HepG2 (cell line): Measurements from ENCODE around the gene RNF208. TPM values are rescaled to one million over a fixed set of nuclear protein-coding genes. Genes with fewer than 3 reads are reported as not detected.
A peak's percentile ranks its signal among the peaks of the same experiment; 100 is the strongest.

Experiments used
- ATAC-seq: fragments of 200-7000 bp; cut with Tn5 transposase; 3 replicates; pipeline ENCODE4 v1.9.1; 2020; ENCODE audit warnings: mild to moderate bottlenecking, moderate library complexity
- BruUV-seq: library from RNA; stranded (reverse); fragments of 400-500 nt; replicated peaks from 2 replicates; lab custom pipeline; 2021; lab: Mats Ljungman, UMichigan
- CTCF ChIA-PET: fragments of 300-600 bp; formaldehyde crosslinking; extraction: SDS; loops from one replicate; lab custom pipeline; 2021; ENCODE audit warnings: low total read pairs, inconsistent platforms, low intra/inter-chr PET ratio; lab: Yijun Ruan, JAX
- POLR2A ChIA-PET: fragments of 350-600 bp; sonication (Branson Sonifier 250); formaldehyde crosslinking; loops from one replicate; lab custom pipeline; 2020; ENCODE audit warnings: antibody characterized with exemption, inconsistent platforms; lab: Yijun Ruan, JAX
- DNase-seq: peaks from one replicate; pipeline ENCODE4 v3.0.0-alpha.2; 2015; ENCODE audit warnings: low spot score
- FAIRE-seq: peaks from 3 replicates; lab custom pipeline; 2011; peaks lifted over from hg19 to GRCh38; lab: Jason Lieb, UNC
- H2AFZ ChIP-seq: one replicate; pipeline ENCODE4 v1.6.1; 2011; ENCODE audit warnings: low read length, inconsistent platforms
- H3K27ac ChIP-seq: fragments of 300-600 bp; 3 replicates; pipeline ENCODE4 v1.8.0; 2011; ENCODE audit warnings: mixed run types, mild to moderate bottlenecking, mixed read lengths, low read length, inconsistent platforms; ENCODE audit not compliant: insufficient read depth; ENCODE audit errors: extremely low read length
- H3K27me3 ChIP-seq, 2 experiments: fragments of 200-600 bp in 1 of 2; 2 replicates in 1 of 2; 3 replicates in 1 of 2; pipeline versions ENCODE4 v1.6.0 to v1.8.0; 2011; ENCODE audit warnings: low read length in 2 of 2, mild to moderate bottlenecking in 2 of 2, moderate library complexity in 2 of 2, inconsistent platforms in 1 of 2; ENCODE audit not compliant: insufficient read depth in 2 of 2, control insufficient read depth in 1 of 2
- H3K36me3 ChIP-seq, 2 experiments: fragments of 200-600 bp in 1 of 2; replicated peaks in 1 of 2; 2 replicates in 1 of 2; 3 replicates in 1 of 2; pipeline versions ENCODE4 v1.5.1 to v1.8.0; 2011; ENCODE audit warnings: low read length in 2 of 2, inconsistent platforms in 1 of 2; ENCODE audit not compliant: insufficient read depth in 2 of 2, control insufficient read depth in 1 of 2
- H3K4me1 ChIP-seq: 2 replicates; pipeline ENCODE4 v1.5.1; 2012; ENCODE audit warnings: low read length, inconsistent platforms; ENCODE audit not compliant: insufficient read depth
- H3K4me2 ChIP-seq: 2 replicates; pipeline ENCODE4 v1.6.0; 2011; ENCODE audit warnings: low read depth, low read length, inconsistent platforms
- H3K4me3 ChIP-seq, 3 experiments: fragments of 200-600 bp in 1 of 3; sonication (generic), shearing (Covaris generic) in 1 of 3; replicated peaks in 1 of 3; 2 replicates each; pipeline ENCODE4 v1.5.1; 2011 to 2016; ENCODE audit warnings: low read length in 3 of 3, inconsistent platforms in 2 of 3, low read depth in 2 of 3, mild to moderate bottlenecking in 2 of 3, control low read depth in 1 of 3, mixed read lengths in 1 of 3; ENCODE audit not compliant: insufficient read depth in 1 of 3
- H3K79me2 ChIP-seq: one replicate; pipeline ENCODE4 v1.6.1; 2011; ENCODE audit warnings: low read length, inconsistent platforms; ENCODE audit not compliant: insufficient read depth
- H3K9ac ChIP-seq: 2 replicates; pipeline ENCODE4 v1.6.0; 2011; ENCODE audit warnings: mild to moderate bottlenecking, low read depth, low read length, inconsistent platforms; ENCODE audit not compliant: insufficient read depth
- H3K9me3 ChIP-seq: 2 replicates; pipeline ENCODE4 v1.5.1; 2012; ENCODE audit warnings: mild to moderate bottlenecking, low read length
- H4K20me1 ChIP-seq: 2 replicates; pipeline ENCODE4 v1.6.0; 2011; ENCODE audit warnings: inconsistent platforms, mild to moderate bottlenecking, low read length, moderate library complexity; ENCODE audit not compliant: insufficient read depth
- AGO2 ChIP-seq: fragments of 200-400 bp; formaldehyde crosslinking; optimal IDR thresholded peaks from 2 replicates; pipeline ENCODE3; 2017; ENCODE audit warnings: mild to moderate bottlenecking, low read depth, low read length, moderate library complexity
- RBFOX2 ChIP-seq: fragments of 200-400 bp; formaldehyde crosslinking; IDR thresholded peaks from 2 replicates; pipeline ENCODE4 v1.6.1; 2017; ENCODE audit warnings: low read depth, mild to moderate bottlenecking, low read length
- ZBTB4 ChIP-seq: sonication (generic); formaldehyde crosslinking; IDR thresholded peaks from 2 replicates; pipeline ENCODE4 v1.4.0; 2020; ENCODE audit warnings: missing genetic modification reagents, mild to moderate bottlenecking, borderline replicate concordance
- ZNF792 ChIP-seq: IDR thresholded peaks from 2 replicates; pipeline ENCODE4 v1.6.1; 2016
- WGBS: methylation state at CpG from one replicate; pipeline ENCODE4 v1.1.6; 2017; ENCODE audit warnings: low lambda C conversion rate; 5-methylcytosine and 5-hydroxymethylcytosine counted together
- in situ Hi-C: cut with HindIII; loops from 2 replicates; pipeline ENCODE4 v1.10.0; 2017; ENCODE audit warnings: low pct_unique_long_range_greater_than_20kb; ENCODE audit not compliant: extremely low pct_ligation_motif_present
- intact Hi-C: fragments of 100-400 bp; cut with micrococcal nuclease; formaldehyde crosslinking; loops from one replicate; pipeline ENCODE4 v1.10.0; 2022; ENCODE audit not compliant: unreplicated experiment
- polyA plus RNA-seq, 8 experiments: library from polyadenylated mRNA; depleted of rRNA in 3 of 8; stranded (reverse) in 7 of 8; unstranded in 1 of 8; fragments of >200 nt; fragmentation: Illumina TruSeq in 4 of 8; extraction: Trizol in 4 of 8; gene quantifications; 2 replicates each; pipeline versions ENCODE4 v1.2.1 to v1.2.3, GENCODE V29; 2011 to 2016; ENCODE audit warnings: low read depth in 4 of 8, missing spikeins in 1 of 8, mixed read lengths in 1 of 8; ENCODE audit not compliant: insufficient read depth in 1 of 8
- total RNA-seq, 5 experiments: library from RNA; depleted of rRNA; stranded (reverse); fragments of >200 nt; fragmentation: Illumina TruSeq; extraction: Trizol; gene quantifications; 2 replicates each; pipeline ENCODE4 v1.2.3, GENCODE V29; 2016; ENCODE audit warnings: low read depth in 1 of 5

RNF208 gene
- total and polyA plus RNA-seq, 2 of the 13 experiments (the other 11 are each of a cell fraction or from before 2014, with no cell fraction given): 1.6 to 2.1 TPM

- Histone ChIP-seq H3K4me2 (no peak overlapping the region), H3K9me3 (no peaks in the 10 kb centered on the region), H3K9ac (no peak overlapping the region), H2AFZ (no peak overlapping the region), H3K27me3 (no peaks in the 10 kb centered on the region), H3K27ac (no peak overlapping the region), H3K79me2 (peaks cover 40% of the 10 kb centered on the region), H3K36me3 (peaks cover 9 to 14% of the 10 kb centered on the region in 2 experiments; a peak in 3 of 5 replicates), H3K4me3 (no peak overlapping the region), H4K20me1 (no peaks in the 10 kb centered on the region), H3K4me1 (peaks cover 47% of the 10 kb centered on the region)
- intact Hi-C loops (no loop called here), in situ Hi-C loops (no loop called here)
- no peak for DNase-seq
- ATAC-seq: no peak
- ChIA-PET POLR2A (interaction anchor here (1.1 to 1.9 kb wide), 2 partner anchors 8 to 31 kb away, joined by 5 to 6 read pairs; partner anchors contain the start of gene TPRN), CTCF (no interaction called here)
- no TSS peak for BruUV-seq
- 96% methylated on average over 10 of the region's 10 CpGs for WGBS
- TF ChIP-seq ZBTB4: no peak
- TF ChIP-seq RBFOX2: peak; percentile 4; the same call in 1 of the 2 replicates
- FAIRE-seq: no peak
Observed at GRCh38 chr9:137192448-137192780, 29.6 kb downstream of the RNF208 start.

- FAIRE-seq: no peak
- no peak for DNase-seq
- POLR2A ChIA-PET: interaction anchor here (1.1 to 1.9 kb wide), 2 partner anchors 9 to 31 kb away, joined by 5 to 6 read pairs; partner anchors contain the start of gene TPRN
- no peak overlapping the region for H3K4me2 ChIP-seq
- no peak for ATAC-seq
- peaks cover 47% of the 10 kb centered on the region for H3K4me1 ChIP-seq
- peaks cover 9 to 14% of the 10 kb centered on the region in 2 experiments; a peak in 3 of 5 replicates for H3K36me3 ChIP-seq
- WGBS: 97% methylated on average over 12 of the region's 22 CpGs
- no TSS peak for BruUV-seq
- H3K4me3 ChIP-seq: no peak overlapping the region
- intact Hi-C loops (no loop called here), in situ Hi-C loops (no loop called here)
- H4K20me1 ChIP-seq: no peaks in the 10 kb centered on the region
- CTCF ChIA-PET: no interaction called here
- no peak overlapping the region for H3K27ac ChIP-seq
- no peak overlapping the region for H3K9ac ChIP-seq
- no peaks in the 10 kb centered on the region for H3K9me3 ChIP-seq
- H2AFZ ChIP-seq: no peak overlapping the region
- no peaks in the 10 kb centered on the region for H3K27me3 ChIP-seq
- peaks cover 43% of the 10 kb centered on the region for H3K79me2 ChIP-seq
- no peak for TF ChIP-seq ZNF792 (CRISPR knock-in tag)
- peak; percentile 69 for TF ChIP-seq AGO2
- peak; percentile 57; the same call in 1 of the 2 replicates for TF ChIP-seq RBFOX2
Observed at GRCh38 chr9:137191691-137192447, 30.2 kb downstream of the RNF208 start.
